HG03521 (cell line): ENCODE measurements around the gene FIS1.
"Not testable (repeated sequence)": the region's sequence is repeated elsewhere in the genome, so short reads cannot be mapped to it uniquely, and the experiment has no call there.

Experiments
- ATAC-seq: cut with Tn5 transposase; IDR thresholded peaks from one replicate; pipeline ENCODE4 v1.9.1; 2021; ENCODE audit warnings: mild to moderate bottlenecking, moderate library complexity; ENCODE audit not compliant: unreplicated experiment

The FIS1 gene

GRCh38 chr7:101244375-101245146, at the start of gene FIS1:
TSS of gene FIS1 (minus strand) at chr7:101245081. CDS start at chr7:101245004, 77 bp downstream.
- ATAC-seq, result peak; percentile 85

- ATAC-seq, result no peak
Measured at GRCh38 chr7:101294039-101294831, 49.4 kb upstream of the FIS1 start.

GRCh38 chr7:101293069-101294021, 48.5 kb upstream of the FIS1 start:
- not testable (repeated sequence) for ATAC-seq

- not testable (repeated sequence) for ATAC-seq
Measured at GRCh38 chr7:101292566-101292965, 47.7 kb upstream of the FIS1 start.

GRCh38 chr7:101290186-101291037, 45.5 kb upstream of the FIS1 start:
- not testable (repeated sequence) for ATAC-seq

GRCh38 chr7:101289687-101290086, 44.8 kb upstream of the FIS1 start:
- not testable (repeated sequence) for ATAC-seq

GRCh38 chr7:101288439-101288838, 43.6 kb upstream of the FIS1 start:
- no peak for ATAC-seq

GRCh38 chr7:101287032-101287431, 42.2 kb upstream of the FIS1 start:
- ATAC-seq, result no peak

GRCh38 chr7:101285880-101286279, 41.0 kb upstream of the FIS1 start:
- ATAC-seq, result not testable (repeated sequence)

GRCh38 chr7:101285171-101285570, 40.3 kb upstream of the FIS1 start:
- no peak for ATAC-seq

GRCh38 chr7:101280912-101281311, 36.0 kb upstream of the FIS1 start:
- not testable (repeated sequence) for ATAC-seq

- ATAC-seq, result no peak
Measured at GRCh38 chr7:101278461-101279292, 33.8 kb upstream of the FIS1 start.

- ATAC-seq, result no peak
Measured at GRCh38 chr7:101277155-101277554, 32.3 kb upstream of the FIS1 start.

- no peak for ATAC-seq
Measured at GRCh38 chr7:101273206-101273605, 28.3 kb upstream of the FIS1 start.

- no peak for ATAC-seq
Measured at GRCh38 chr7:101271021-101271420, 26.1 kb upstream of the FIS1 start.

GRCh38 chr7:101269664-101270063, 24.8 kb upstream of the FIS1 start:
- ATAC-seq, result no peak

- ATAC-seq, result no peak
Measured at GRCh38 chr7:101265622-101266516, 21.0 kb upstream of the FIS1 start.

GRCh38 chr7:101264102-101264706, 19.3 kb upstream of the FIS1 start:
- not testable (repeated sequence) for ATAC-seq
